ENCODE measurements around the gene RARRES1.

- TF ChIP-seq CTCF (conservative IDR thresholded peaks at IDR 0.05) (no peak), EZH2 (IDR thresholded peaks at IDR 0.05; ENCODE audit: low read depth) (no peak)
Measured at GRCh38 chr3:158663246-158663645, 69.0 kb downstream of the RARRES1 start.
